Mesenteric fat pad (tissue), 1 donor: ENCODE measurements around the gene ITCH. TPM values are rescaled to one million over a fixed set of nuclear protein-coding genes. Genes with fewer than 3 reads are reported as not detected.
"Not testable (repeated sequence)": the region's sequence is repeated elsewhere in the genome, so short reads cannot be mapped to it uniquely, and the experiment has no call there.

Source experiments
- DNase-seq: peaks from one replicate; pipeline ENCODE4 v3.0.0-alpha.2; 2020; ENCODE audit warnings: low spot score
- total RNA-seq: library from RNA; stranded (reverse); fragmentation: NEBNext Ultra II Directional; extraction: Animal tissue kit (Norgen Biotek cat#: 25700); gene quantifications from one replicate; pipeline ENCODE4 v1.2.1, GENCODE V29; 2021
- donor health status: DM: yes; HTN: yes; CAD: no.

ITCH gene
- total RNA-seq, 1 donor from 2014 or later: 68.2 TPM

DNA sequence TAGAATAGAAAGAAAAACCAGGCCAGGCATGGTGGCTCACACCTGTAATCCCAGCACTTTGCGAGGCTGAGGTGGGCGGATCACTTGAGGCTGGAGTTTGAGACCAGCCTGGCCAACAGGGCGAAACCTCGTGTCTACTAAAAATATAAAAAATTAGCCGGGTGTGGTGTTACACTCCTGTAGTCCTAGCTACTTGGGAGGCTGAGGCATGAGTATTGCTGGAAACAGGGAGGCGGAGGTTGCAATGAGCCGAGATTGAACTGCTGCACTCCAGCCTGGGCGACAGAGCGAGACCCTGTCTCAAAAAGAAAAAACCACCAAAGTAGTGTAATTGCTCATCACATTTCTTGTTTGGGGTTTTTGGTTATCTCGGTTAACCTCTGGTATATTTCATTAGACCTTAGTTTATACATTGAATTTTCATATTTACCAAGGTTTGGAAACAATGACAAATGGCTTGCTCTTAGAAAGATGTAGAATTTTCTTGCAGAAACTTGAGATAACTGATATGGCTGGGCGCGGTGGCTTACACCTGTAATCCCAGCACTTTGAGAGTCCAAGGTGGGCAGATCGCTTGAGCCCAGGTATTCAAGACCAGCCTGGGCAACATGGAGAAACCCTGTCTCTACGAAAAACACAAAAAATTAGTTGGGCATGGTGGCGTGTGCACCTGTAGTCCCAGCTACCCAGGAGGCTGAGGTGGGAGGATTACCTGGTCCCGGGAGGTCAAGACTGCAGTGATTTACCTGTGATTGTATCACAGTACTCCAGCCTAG, 14.2 kb downstream of the ITCH start:
- no peak for DNase-seq

DNA sequence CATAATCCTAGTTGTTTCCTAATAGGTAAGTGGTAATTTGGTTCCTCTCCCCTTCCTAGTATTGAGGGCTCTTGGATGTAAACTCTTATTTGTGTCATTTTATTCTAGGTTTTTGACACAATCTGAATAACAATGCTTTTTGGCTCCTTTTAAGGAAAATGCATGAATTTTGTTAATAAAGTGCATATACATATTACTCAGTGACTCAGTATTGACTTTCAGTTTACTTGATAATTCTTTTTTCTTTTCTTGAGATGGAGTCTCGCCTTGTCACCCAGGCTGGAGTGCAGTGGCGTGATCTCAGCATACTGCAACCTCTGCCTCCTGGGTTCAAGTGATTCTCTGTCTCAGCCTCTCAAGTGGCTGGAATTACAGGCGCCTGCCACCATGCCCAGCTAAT, 19.1 kb downstream of the ITCH start:
- DNase-seq: no peak

DNA sequence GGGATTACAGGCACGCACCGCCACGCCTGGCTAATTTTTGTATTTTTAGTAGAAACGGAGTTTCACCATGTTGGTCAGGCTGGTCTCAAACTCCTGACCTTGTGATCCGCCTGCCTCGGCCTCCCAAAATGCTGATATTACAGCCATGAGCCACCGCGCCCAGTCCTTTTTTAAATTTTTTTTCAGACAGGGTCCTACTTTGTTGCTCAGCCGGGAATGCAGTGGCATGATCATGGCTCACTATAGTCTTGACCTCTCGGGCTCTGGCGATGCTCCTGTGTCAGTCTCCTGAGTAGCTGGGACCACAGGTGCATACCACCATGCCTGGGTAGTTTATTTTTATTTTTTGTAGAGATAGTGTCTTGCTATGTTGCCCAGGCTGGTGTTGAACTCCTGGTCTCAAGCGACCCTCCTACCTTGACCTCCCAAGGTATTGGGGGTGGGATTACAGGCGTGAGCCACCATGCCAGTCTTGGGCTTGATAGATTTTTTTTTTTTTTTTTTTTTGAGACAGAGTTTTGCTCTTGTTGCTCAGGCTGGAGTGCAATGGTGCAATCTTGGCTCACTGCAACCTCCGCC, 19.9 kb downstream of the ITCH start:
- DNase-seq: not testable (repeated sequence)

DNA sequence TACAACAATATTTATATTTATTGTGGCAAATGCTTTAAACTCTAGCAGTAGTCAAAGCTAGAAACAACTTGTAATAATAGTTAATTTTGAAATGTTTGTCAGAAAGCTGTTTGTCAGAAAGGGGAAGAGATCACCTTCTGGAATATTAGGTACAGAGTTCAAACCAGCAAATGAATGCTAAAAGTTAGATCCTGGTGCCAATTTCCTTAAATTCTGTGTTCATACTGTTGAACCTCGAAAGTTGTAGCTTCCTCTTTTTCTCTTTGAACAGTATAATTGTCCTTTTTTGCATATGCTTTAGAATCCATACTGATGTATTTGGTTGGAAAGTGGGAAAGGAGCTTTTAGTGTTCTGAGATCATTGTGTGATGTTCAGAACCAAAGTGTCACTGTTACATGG, 22.4 kb downstream of the ITCH start:
- DNase-seq: no peak

DNA sequence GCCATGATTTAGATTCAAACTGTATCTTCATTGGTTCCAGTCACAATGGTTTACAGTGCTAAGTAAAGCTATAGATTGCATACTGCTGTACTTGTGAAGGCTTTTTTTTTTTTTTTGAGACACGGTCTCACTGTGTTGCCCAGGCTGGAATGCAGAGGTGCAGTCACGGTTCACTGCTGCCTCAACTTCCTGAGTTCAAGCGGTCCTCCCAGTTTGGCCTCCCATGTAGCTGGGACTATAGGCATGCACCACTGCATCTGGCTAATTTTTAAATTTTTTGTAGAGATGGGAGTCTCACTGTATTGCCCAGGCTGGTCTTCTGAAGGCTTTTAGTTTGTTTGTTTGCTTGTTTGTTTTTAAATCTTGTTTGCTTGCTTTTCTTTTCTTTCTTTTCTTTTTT, 24.9 kb downstream of the ITCH start:
- no peak for DNase-seq

DNA sequence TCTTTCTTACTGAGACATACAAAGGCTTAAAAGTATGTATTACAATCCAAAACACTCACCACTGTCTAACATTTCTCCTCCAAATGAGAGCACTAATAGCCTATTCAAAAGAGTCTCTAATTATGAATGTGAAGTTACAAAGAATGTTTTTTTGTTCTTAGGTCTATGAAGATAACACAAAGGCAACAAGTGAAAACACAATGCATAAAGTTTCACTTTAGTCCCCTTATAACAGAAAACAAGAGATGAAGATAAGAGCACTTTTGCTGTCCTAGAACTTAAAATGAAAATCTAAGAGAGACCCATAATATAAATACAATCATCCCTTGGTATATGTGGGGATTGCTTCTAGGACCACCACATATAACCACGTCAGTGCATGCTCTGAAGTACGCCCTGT, 25.6 kb downstream of the ITCH start:
- no peak for DNase-seq

DNA sequence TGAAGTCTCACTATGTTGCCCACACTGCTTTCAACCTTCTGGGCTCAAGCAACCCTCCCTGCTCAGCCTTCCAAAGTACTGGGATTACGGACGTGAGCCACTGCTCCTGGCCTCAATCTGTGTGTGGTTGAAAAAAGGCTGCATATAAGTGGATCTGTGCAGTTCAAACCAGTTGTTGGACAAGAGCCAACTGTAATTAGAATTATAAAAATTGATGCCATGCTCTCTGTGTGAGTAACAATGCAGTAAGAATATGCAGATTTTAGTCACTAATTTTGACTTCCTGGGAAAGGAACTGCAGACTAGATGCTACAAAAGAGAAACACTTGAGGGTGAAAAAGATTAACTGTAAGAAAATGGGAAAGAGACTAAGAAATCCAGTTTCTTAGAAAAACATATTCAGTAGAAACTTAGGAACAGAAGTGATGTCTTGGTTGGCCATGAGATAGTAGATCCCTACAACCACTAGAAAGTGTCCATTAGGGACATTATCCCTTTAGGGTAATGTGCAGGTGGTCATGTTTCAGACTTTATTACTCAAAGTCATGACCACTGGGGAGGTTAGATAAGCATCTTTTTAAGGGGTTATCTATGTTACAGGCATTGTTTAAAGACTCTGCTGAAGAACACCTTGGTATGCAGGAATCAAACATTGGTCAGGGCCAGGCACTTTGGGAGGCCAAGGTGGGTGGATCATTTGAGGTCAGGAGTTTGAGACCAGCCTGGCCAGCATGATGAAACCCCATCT, 26.3 kb downstream of the ITCH start:
- DNase-seq: no peak

DNA sequence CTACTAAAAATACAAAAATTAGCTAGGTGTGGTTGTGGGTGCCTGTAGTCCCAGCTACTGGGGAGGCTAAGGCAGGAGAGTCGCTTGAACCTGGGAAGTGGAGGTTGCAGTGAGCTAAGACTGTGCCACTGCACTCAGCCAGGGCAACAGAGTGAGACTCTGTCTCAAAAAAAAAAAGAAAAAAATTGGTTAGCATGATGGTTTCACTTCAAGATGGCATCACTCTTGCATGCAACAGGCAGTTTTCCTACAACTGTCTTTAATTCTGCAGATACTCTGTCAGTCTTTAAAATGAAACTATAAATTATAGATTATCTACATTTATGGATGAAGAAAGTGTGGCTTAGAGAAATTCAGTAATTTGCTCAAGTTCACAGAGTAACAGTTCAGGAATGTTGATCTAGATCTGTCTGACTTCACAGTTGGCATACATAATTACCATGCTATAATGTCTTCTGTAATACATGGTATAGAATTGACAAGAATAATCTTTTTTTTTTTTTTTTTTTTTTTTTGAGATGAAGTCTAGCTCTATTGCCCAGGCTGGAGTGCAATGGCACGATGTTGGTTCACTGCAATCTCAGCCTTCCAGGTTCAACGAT, 27.0 kb downstream of the ITCH start:
- no peak for DNase-seq

DNA sequence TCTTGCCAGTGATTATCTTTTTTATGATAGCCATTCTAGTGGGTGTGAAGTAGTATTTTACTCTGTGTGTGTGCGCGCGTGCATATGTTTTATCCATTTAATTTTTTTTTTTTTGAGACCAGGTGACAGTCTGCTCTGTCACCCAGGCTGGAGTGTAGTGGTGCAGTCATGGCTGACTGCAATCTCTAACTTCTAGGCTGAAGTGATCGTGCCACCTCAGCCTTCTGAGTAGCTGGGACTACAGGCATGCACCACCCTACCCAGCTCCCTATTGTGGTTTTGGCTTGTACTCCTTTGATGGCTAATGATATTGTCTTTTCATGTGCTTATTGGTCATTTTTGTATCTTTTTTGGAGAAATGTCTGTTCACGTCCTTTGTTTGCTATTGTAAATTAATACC, 33.3 kb downstream of the ITCH start:
- DNase-seq: no peak

DNA sequence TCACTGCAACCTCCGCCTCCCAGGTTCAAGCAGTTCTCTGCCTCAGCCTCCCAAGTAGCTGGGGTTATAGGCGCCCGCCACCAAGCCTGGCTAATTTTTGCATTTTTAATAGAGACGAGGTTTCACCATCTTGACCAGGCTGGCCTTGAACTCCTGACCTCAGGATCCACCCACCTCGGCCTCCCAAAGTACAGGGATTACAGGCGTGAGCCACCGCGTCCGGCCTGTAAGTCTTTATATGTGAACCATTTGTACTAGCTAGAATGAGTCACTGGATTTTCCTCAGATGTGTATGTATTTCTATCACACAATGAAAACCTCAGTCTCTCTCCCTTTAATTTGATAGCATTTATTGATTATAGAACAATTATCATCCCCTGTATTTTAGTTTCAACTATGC, 34.0 kb downstream of the ITCH start:
- no peak for DNase-seq

DNA sequence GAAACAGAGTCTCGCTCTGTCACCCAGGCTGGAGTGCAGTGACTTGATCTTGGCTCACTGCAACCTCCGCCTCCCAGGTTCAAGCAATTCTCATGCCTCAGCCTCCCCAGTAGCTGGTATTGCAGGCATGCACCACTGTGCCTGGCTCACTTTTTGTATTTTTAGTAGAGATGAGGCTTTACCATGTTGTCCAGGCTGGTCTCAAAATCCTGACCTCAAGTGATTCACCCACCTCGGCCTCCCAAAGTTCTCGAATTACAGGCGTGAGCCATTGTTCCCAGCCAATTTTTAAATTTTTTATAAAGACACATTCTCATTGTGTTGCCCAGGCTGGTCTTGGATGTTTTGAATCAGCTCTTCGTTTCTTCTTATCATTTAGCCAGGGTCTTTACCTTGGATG, 37.7 kb downstream of the ITCH start:
- DNase-seq: not testable (repeated sequence)

DNA sequence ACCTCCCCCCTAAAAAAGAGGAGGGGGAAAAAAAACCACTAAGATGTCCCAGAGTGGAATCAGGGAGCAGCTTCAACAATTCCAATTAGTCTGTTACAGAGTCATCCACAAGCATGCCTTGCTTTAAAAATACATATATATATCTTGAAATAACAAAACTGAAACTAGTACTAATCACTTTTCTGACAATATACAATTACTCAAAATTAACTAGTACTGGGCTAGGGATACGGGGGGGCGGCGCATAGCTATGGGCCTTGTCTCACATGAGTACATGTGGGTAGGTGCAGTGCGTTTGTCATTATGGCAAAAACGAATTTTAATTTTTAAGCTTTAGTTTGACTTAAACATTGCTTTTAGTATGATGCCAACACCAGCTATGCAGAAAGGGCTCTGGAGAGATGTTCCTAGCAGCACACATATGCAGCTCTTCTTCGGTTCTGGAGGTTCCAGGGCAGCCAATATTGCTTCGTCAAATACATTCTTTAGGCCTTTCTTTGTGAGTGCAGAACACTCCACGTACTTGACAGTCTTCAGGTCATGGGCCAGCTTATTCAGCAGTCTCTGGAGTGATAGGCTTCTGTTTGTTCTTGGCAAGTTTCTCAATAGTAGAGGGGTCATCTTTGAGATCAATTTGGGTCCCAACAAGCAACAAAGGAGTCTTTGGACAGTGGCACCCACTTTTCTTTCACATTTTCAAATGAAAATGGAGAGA, 38.8 kb downstream of the ITCH start:
- no peak for DNase-seq

DNA sequence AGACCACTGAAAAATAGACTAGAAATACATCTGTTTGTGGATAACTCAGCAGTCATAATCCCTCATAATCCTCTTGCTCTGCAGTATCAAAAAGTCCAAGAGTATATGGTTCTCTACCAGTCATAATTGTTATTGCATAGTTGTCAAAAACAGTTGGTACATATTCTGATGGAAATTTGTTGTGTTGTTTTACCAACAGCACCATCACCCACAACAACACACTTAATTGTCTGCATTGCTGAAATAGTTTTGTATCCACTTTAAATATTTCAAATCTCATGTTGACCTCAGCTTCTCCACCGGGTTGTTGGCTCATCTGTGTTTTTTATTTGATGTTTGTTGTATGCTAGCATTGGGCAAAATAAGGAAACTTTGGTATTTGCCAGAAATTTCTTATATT, 39.4 kb downstream of the ITCH start:
- no peak for DNase-seq

DNA sequence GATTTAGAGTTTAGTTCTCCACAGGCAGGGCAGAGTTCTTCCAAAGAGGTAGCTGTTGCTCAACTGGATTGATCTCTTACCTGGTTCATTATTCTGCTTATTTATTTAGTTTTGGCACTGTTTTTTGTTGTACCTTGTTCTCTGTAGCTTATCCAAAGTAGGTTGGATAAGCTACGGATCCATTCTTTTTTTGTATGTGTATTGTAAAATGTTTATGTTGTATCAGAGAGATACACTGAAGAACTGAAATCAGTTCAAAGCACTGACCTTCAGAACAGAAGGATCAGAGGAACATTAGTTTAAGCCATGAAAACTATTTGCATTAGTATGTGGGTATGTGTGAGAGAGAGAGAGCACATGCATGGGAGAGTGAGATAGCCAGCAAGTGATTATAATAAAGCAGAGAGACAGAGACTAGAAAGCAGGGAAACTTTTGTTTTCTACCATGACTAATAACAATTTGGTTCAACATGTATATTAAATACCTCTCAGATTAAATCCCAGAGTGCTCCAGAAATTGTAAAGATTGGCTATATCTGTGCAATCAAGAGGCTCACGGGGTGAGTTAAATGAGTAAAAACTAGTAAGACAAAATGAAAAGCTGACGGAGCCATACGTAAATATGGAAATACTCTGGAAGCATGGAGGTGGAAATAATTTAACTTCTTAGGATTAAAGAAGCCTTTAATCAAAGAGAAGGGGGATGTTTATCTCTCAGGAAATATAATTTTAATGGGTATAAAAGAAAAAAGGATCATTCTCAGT, 40.2 kb downstream of the ITCH start:
- DNase-seq: no peak

DNA sequence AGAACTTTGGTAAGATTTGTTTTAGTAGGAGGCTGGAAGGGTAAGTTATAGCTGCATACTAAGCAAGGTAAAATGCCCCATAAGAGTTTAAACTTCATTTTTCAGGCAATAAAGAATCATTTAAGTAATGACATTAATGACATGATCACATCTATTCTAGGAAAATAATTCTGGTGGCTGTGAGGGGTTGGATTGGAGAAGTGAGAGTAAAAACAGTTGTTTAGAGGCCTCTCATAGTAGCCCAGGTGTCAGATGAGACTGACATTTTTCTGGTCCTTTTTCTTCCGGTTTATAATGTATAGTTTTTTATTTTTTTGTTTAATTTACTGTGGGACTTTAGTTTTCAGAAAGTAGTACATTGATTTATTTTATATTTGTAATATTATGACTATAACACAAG, 40.8 kb downstream of the ITCH start:
- no peak for DNase-seq

DNA sequence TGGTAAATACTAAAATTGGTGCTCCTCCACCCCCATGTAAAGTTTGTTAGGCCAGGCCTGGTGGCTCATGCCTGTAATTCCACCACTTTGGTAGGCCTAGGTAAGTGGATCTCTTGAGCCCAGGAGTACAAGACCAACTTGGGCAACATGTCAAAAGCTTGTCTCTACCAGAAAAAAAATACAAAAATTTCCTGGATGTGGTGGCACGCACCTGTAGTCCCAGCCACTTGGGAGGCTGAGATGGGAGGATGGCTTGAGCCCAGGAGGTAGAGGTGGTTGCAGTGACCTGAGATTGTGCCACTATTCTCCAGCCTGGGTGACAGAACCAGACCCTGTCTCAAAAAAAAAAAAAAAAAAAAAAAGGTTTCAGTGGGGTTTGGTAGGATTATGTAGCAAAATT, 41.7 kb downstream of the ITCH start:
- DNase-seq: no peak

DNA sequence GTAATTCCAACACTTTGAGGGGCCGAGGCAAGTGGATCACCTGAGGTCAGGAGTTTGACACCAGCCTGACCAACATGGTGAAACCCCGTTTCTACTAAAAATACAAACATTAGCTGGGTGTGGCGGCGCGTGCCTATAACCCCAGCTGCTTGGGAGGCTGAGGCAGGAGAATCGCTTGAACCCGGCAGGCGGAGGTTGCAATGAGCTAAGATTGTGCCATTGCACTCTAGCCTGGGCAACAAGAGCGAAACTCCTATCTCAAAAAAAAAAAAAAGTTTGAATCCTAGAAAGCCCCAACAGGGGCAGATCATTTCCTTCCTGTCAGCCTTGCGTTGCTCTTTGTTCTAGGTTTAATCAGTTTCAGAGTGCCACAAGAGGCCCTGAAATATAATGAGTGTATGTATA, 42.2 kb downstream of the ITCH start:
- not testable (repeated sequence) for DNase-seq

DNA sequence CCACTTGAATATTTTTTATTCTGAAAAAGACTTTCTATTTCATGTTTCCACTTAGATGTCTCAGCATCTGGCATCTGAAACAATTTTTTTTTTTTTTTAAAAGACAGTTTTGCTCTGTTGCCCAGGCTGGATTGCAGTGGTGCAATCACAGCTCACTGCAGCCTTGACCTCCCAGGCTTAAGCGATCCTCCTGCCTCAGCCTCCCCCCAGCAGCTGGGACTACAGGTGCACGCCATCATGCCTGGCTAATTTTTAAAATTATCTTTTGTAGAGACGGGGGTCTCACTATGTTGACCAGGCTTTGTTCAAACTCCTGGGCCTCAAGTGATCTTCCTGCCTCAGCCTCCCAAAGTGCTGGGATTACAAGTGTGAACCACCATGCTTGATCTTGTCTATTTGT, 42.9 kb downstream of the ITCH start:
- DNase-seq: not testable (repeated sequence)

DNA sequence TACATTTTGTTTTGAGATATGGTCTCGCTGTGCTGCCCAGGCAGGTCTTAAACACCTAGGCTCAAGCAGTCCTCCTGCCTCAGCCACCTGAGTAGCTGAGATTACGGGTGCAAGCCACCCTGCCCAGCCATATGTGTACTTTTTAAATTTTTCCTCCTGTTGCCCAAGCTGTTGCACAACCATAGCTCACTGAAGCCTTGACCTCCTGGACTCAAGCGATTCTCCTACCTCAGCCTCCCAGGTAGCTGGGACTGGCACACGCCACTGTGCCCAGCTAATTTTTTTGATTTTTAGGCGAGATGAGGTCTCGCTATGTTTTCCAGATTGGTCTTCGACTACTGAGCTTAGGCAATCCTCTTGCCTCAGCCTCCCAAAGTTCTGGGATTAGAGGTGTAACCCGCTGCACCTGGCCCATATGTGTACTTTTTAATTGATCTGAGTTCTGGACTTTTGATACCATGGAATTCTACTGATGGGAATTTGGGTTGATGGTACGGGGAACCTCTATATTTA, 44.9 kb downstream of the ITCH start:
- DNase-seq: no peak

DNA sequence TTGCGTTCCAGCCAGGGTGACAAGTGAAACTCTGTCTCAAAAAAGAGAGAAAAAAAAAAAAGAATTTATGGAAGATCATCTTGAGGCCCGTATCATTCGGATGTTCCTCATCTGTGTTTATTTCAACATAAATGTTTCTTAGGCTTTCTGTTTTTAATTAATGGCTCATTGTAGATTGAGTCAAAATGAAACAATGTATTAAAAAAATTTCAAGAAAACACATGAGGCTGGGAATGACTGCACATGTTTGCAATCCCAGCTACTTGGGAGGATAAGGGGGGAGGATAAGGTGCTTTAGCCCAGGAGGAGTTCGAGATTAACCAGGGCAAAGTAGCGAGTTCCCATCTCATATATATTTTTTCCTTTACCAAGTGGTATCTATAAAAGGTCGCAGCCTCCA, 47.3 kb downstream of the ITCH start:
- no peak for DNase-seq
